CD14-positive monocyte (primary cell): Measurements from ENCODE around the gene LCOR. TPM values are rescaled to one million over a fixed set of nuclear protein-coding genes. Genes with fewer than 3 reads are reported as not detected.

Experiments
- DNase-seq, 3 donors: peaks; one replicate each; pipeline ENCODE4 v3.0.0-alpha.2; 2011 to 2022
- H2AFZ ChIP-seq: 2 replicates; pipeline ENCODE4 v1.6.0; 2012; ENCODE audit warnings: mild to moderate bottlenecking, low read depth, low read length, inconsistent platforms; ENCODE audit not compliant: insufficient read depth, poor library complexity, severe bottlenecking
- H3K27ac ChIP-seq, 2 donors: 1 replicate in 1 of 2; 2 replicates in 1 of 2; pipeline ENCODE4 v1.5.1; 2012 to 2013; ENCODE audit warnings: low read length in 2 of 2, control low read depth in 1 of 2, inconsistent platforms in 1 of 2, low read depth in 1 of 2, mild to moderate bottlenecking in 1 of 2
- H3K27me3 ChIP-seq, 2 donors: one replicate each; pipeline versions ENCODE4 v1.6.0 to v1.6.1; 2011 to 2013; ENCODE audit warnings: low read length in 2 of 2; ENCODE audit not compliant: control insufficient read depth in 2 of 2, insufficient read depth in 2 of 2
- H3K36me3 ChIP-seq, 2 donors: replicated peaks in 1 of 2; 1 replicate in 1 of 2; 2 replicates in 1 of 2; pipeline versions ENCODE4 v1.5.1 to v1.6.1; 2012 to 2013; ENCODE audit warnings: low read length in 2 of 2, control low read depth in 1 of 2, inconsistent platforms in 1 of 2, mild to moderate bottlenecking in 1 of 2; ENCODE audit not compliant: insufficient read depth in 2 of 2, control insufficient read depth in 1 of 2
- H3K4me1 ChIP-seq, 2 donors: 1 replicate in 1 of 2; 2 replicates in 1 of 2; pipeline versions ENCODE4 v1.5.1 to v1.6.1; 2012 to 2013; ENCODE audit warnings: low read length in 2 of 2, control low read depth in 1 of 2, inconsistent platforms in 1 of 2, mild to moderate bottlenecking in 1 of 2, moderate library complexity in 1 of 2; ENCODE audit not compliant: insufficient read depth in 2 of 2, control insufficient read depth in 1 of 2
- H3K4me2 ChIP-seq: replicated peaks from 2 replicates; pipeline ENCODE3; 2012; ENCODE audit warnings: low read length, moderate library complexity, mild to moderate bottlenecking; ENCODE audit not compliant: poor library complexity, severe bottlenecking; ENCODE audit errors: extremely low read depth
- H3K4me3 ChIP-seq, 3 experiments: fragments of 200-600 bp in 1 of 3; sonication (generic) in 1 of 3; replicated peaks in 1 of 3; 1 replicate in 2 of 3; 2 replicates in 1 of 3; pipeline ENCODE4 v1.5.1; 2011 to 2013; ENCODE audit warnings: low read length in 3 of 3, mild to moderate bottlenecking in 3 of 3, control low read depth in 2 of 3, low read depth in 2 of 3, inconsistent platforms in 1 of 3, moderate library complexity in 1 of 3
- H3K79me2 ChIP-seq: 2 replicates; pipeline ENCODE4 v1.6.0; 2012; ENCODE audit warnings: mild to moderate bottlenecking, control low read depth, inconsistent platforms, low read length, moderate library complexity; ENCODE audit not compliant: insufficient read depth
- H3K9ac ChIP-seq: 2 replicates; pipeline ENCODE4 v1.6.0; 2017; ENCODE audit warnings: low read length, mild to moderate bottlenecking; ENCODE audit not compliant: insufficient read depth, poor library complexity, severe bottlenecking
- H3K9me3 ChIP-seq, 2 donors: replicated peaks in 1 of 2; 1 replicate in 1 of 2; 2 replicates in 1 of 2; pipeline versions ENCODE4 v1.5.1 to v1.6.1; 2012 to 2013; ENCODE audit warnings: low read length in 2 of 2, control low read depth in 1 of 2; ENCODE audit not compliant: control insufficient read depth in 1 of 2, insufficient read depth in 1 of 2
- H4K20me1 ChIP-seq: 2 replicates; pipeline ENCODE4 v1.6.0; 2012; ENCODE audit warnings: mild to moderate bottlenecking, low read length, control low read depth, moderate library complexity; ENCODE audit not compliant: insufficient read depth
- H3K27ac Mint-ChIP-seq, 7 donors: one replicate each; pipeline ENCODE4 v1.8.0; 2020; ENCODE audit warnings: mild to moderate bottlenecking in 7 of 7, mixed read lengths in 7 of 7, moderate library complexity in 6 of 7, inconsistent platforms in 2 of 7
- H3K27me3 Mint-ChIP-seq, 3 donors: one replicate each; pipeline ENCODE4 v1.8.0; 2021 to 2022; ENCODE audit warnings: low read depth in 3 of 3, mild to moderate bottlenecking in 3 of 3, mixed read lengths in 3 of 3, moderate library complexity in 3 of 3, inconsistent platforms in 1 of 3
- H3K36me3 Mint-ChIP-seq, 2 donors: one replicate each; pipeline ENCODE4 v1.8.0; 2020; ENCODE audit warnings: mixed read lengths in 2 of 2, inconsistent platforms in 1 of 2, mild to moderate bottlenecking in 1 of 2
- H3K4me1 Mint-ChIP-seq: one replicate; pipeline ENCODE4 v1.8.0; 2020; ENCODE audit warnings: mild to moderate bottlenecking, mixed read lengths
- H3K4me3 Mint-ChIP-seq, 2 donors: one replicate each; pipeline ENCODE4 v1.8.0; 2020; ENCODE audit warnings: mild to moderate bottlenecking in 2 of 2, mixed read lengths in 2 of 2, moderate library complexity in 1 of 2
- H3K9me3 Mint-ChIP-seq, 7 donors: one replicate each; pipeline ENCODE4 v1.8.0; 2020 to 2022; ENCODE audit warnings: mixed read lengths in 7 of 7, mild to moderate bottlenecking in 6 of 7, moderate library complexity in 6 of 7, inconsistent platforms in 2 of 7
- WGBS: methylation state at CpG from one replicate; pipeline ENCODE4 v1.1.5; 2013; ENCODE audit warnings: missing lambda C conversion rate; ENCODE audit not compliant: insufficient coverage; 5-methylcytosine and 5-hydroxymethylcytosine counted together
- intact Hi-C, 2 donors: fragments of 100-400 bp; cut with micrococcal nuclease; formaldehyde crosslinking; loops; one replicate each; pipeline versions ENCODE4 v1.15.0 to v1.15.1; 2023
- polyA plus RNA-seq, 3 donors: library from polyadenylated mRNA; depleted of rRNA in 1 of 3; unstranded in 2 of 3; stranded (reverse) in 1 of 3; fragments of 300-500 nt in 2 of 3; fragments of >200 nt in 1 of 3; fragmentation: Illumina TruSeq in 2 of 3; gene quantifications; 1 replicate in 2 of 3; 2 replicates in 1 of 3; pipeline ENCODE4 v1.2.3, GENCODE V29; 2012 to 2021
- TF ChIP-seq, protein P1 (sequence below): fragments of 200-600 bp; IDR thresholded peaks from one replicate; pipeline ENCODE4 v1.8.0; 2022; ENCODE audit warnings: antibody characterized with exemption, mild to moderate bottlenecking

LCOR gene
- polyA plus RNA-seq, 3 donors, result 5.7 to 11.8 (median 10.0) TPM

DNA sequence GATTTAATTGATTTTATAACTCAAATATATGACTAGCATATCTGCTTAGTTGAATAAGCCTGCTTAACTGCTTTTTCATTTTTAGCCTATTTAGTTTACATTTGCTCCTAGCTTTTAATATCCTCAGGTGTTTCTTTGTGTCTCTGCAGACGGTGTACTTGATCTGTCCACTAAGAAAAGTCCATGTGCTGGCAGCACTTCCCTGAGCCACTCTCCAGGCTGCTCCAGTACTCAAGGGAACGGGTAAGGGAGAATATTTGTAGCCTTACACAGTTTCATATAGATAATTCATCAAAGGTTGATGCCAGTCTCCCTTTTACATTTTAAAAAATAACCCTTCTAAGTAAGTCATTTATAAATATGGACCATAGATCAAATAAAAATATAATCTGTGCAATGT, 119.9 kb downstream of the LCOR start:
- Histone ChIP-seq H3K4me1 (no peaks in the 10 kb centered on the region), H3K27me3 (no peaks in the 10 kb centered on the region), H3K4me3 (no peak overlapping the region), H2AFZ (no peak overlapping the region), H4K20me1 (peaks cover 27% of the 10 kb centered on the region), H3K36me3 (peaks cover 60 to 83% of the 10 kb centered on the region in 2 donors), H3K9me3 (no peaks in the 10 kb centered on the region), H3K79me2 (peaks cover 4% of the 10 kb centered on the region), H3K9ac (no peak overlapping the region), H3K4me2 (no peak overlapping the region), H3K27ac (no peak overlapping the region)
- Mint-ChIP-seq H3K4me1 (no peaks in the 10 kb centered on the region), H3K9me3 (no peaks in the 10 kb centered on the region), H3K27me3 (no peaks in the 10 kb centered on the region), H3K36me3 (peaks cover 57 to 63% of the 10 kb centered on the region in 2 donors), H3K27ac (no peak overlapping the region), H3K4me3 (no peak overlapping the region)
- WGBS, result no CpG with 5 or more reads among the region's 2 CpGs
- intact Hi-C loops, result no loop called here
- DNase-seq, result no peak
- TF ChIP-seq, protein P1, sequence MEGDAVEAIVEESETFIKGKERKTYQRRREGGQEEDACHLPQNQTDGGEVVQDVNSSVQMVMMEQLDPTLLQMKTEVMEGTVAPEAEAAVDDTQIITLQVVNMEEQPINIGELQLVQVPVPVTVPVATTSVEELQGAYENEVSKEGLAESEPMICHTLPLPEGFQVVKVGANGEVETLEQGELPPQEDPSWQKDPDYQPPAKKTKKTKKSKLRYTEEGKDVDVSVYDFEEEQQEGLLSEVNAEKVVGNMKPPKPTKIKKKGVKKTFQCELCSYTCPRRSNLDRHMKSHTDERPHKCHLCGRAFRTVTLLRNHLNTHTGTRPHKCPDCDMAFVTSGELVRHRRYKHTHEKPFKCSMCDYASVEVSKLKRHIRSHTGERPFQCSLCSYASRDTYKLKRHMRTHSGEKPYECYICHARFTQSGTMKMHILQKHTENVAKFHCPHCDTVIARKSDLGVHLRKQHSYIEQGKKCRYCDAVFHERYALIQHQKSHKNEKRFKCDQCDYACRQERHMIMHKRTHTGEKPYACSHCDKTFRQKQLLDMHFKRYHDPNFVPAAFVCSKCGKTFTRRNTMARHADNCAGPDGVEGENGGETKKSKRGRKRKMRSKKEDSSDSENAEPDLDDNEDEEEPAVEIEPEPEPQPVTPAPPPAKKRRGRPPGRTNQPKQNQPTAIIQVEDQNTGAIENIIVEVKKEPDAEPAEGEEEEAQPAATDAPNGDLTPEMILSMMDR, result no peak

DNA sequence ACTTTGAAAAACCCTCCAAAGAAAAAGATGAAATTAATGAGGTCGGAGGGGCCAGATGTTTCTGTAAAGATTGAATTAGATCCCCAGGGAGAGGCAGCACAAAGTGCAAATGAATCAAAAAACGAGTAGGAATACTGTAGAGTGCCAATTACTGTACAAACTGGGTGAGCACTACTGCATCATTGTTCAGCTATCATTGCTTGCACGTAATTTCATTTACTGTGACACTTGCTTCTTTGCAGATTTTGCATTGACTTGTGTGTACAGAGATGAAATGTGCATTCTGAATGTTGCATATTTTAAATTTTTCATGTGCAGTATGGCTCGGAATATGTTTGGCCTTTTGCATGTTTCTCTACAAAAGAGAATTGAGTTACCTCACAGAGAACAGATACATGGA, 123.7 kb downstream of the LCOR start:
- Histone ChIP-seq H3K79me2 (no peaks in the 10 kb centered on the region), H4K20me1 (peaks cover 32% of the 10 kb centered on the region), H3K36me3 (peaks cover 58 to 96% of the 10 kb centered on the region in 2 donors), H3K9ac (no peak overlapping the region), H2AFZ (no peak overlapping the region), H3K4me1 (no peaks in the 10 kb centered on the region), H3K4me3 (no peak overlapping the region), H3K4me2 (no peak overlapping the region), H3K27ac (no peak overlapping the region), H3K27me3 (no peaks in the 10 kb centered on the region), H3K9me3 (no peaks in the 10 kb centered on the region)
- TF ChIP-seq, protein P1, result no peak
- Mint-ChIP-seq H3K36me3 (peaks cover 61 to 72% of the 10 kb centered on the region in 2 donors), H3K4me1 (no peaks in the 10 kb centered on the region), H3K9me3 (no peaks in the 10 kb centered on the region), H3K4me3 (no peak overlapping the region), H3K27ac (no peak overlapping the region), H3K27me3 (no peaks in the 10 kb centered on the region)
- DNase-seq, result no peak
- intact Hi-C loops, result no loop called here
- 100% methylated on average over 2 of the region's 4 CpGs for WGBS
